GOT3 (cell line): Measurements from ENCODE around the gene LYPD4.
A peak's percentile ranks its signal among the peaks of the same experiment; 100 is the strongest.

Experiments used
- DNase-seq: peaks from one replicate; lab custom pipeline; 2025; ENCODE audit warnings: mixed read lengths; lab: John Stamatoyannopoulos, UW

The LYPD4 gene

GRCh38 chr19:41872775-41873647 is 28.5 kb upstream of the LYPD4 start:
- DNase-seq: no peak

GRCh38 chr19:41872384-41872774 is 27.9 kb upstream of the LYPD4 start:
- DNase-seq: no peak

GRCh38 chr19:41871573-41872383 is 27.3 kb upstream of the LYPD4 start:
- no peak for DNase-seq

GRCh38 chr19:41870401-41870873 is 26.0 kb upstream of the LYPD4 start:
- no peak for DNase-seq

GRCh38 chr19:41869374-41869955 is 25.0 kb upstream of the LYPD4 start:
- no peak for DNase-seq

- no peak for DNase-seq
These were observed 24.5 kb upstream of the LYPD4 start for GRCh38 chr19:41868989-41869300.

GRCh38 chr19:41868120-41868988 is 23.9 kb upstream of the LYPD4 start:
- DNase-seq: no peak

GRCh38 chr19:41866284-41866683 is 21.8 kb upstream of the LYPD4 start:
- DNase-seq: no peak

GRCh38 chr19:41864374-41864773 is 19.9 kb upstream of the LYPD4 start:
- DNase-seq: no peak

GRCh38 chr19:41863209-41863931 is 18.9 kb upstream of the LYPD4 start:
- DNase-seq: no peak

GRCh38 chr19:41862445-41862986 is 18.0 kb upstream of the LYPD4 start:
- no peak for DNase-seq

- no peak for DNase-seq
These were observed 17.4 kb upstream of the LYPD4 start for GRCh38 chr19:41861846-41862245.

GRCh38 chr19:41861116-41861768 is 16.8 kb upstream of the LYPD4 start:
- no peak for DNase-seq

- no peak for DNase-seq
These were observed 16.1 kb upstream of the LYPD4 start for GRCh38 chr19:41860419-41861115.

GRCh38 chr19:41859618-41860418 is 15.3 kb upstream of the LYPD4 start, which contains the start of gene RPS19:
Gene RPS19, plus strand, starts transcription at chr19:41860255. Its CDS starts 520 bp downstream, at chr19:41860775.
- DNase-seq: peak; percentile 93

- no peak for DNase-seq
These were observed 14.7 kb upstream of the LYPD4 start for GRCh38 chr19:41859213-41859617.

GRCh38 chr19:41853768-41854167 is 9.3 kb upstream of the LYPD4 start:
- DNase-seq: no peak

GRCh38 chr19:41853344-41853743 is 8.9 kb upstream of the LYPD4 start:
- no peak for DNase-seq

- DNase-seq: no peak
These were observed 7.0 kb upstream of the LYPD4 start for GRCh38 chr19:41851456-41851855.
